GM19372 (cell line): Measurements from ENCODE around the gene ATG10.

Experiments used
- ATAC-seq: cut with Tn5 transposase; IDR thresholded peaks from one replicate; pipeline ENCODE4 v1.9.1; 2021; ENCODE audit warnings: mild to moderate bottlenecking, low read depth, moderate library complexity; ENCODE audit not compliant: unreplicated experiment

ATG10 gene

GRCh38 chr5:82298668-82299067, 326.8 kb downstream of the ATG10 start:
- no peak for ATAC-seq

- ATAC-seq = no peak
Measured at GRCh38 chr5:82301190-82301589, 329.4 kb downstream of the ATG10 start.
